T-helper 1 cell treated with Interleukin-12 subunit alpha and Interleukin-12 subunit beta and Interleukin-4 antibody, amounts not matched to agents 30 ng/mL and 1 ng/mL, for 36 hours (primary cell): Measurements from ENCODE around the gene NFKB1. TPM values are rescaled to one million over a fixed set of nuclear protein-coding genes. Genes with fewer than 3 reads are reported as not detected.

ENCODE experiments used
- intact Hi-C: fragments of 100-400 bp; cut with micrococcal nuclease; formaldehyde crosslinking; loops from one replicate; pipeline ENCODE4 v1.15.1; 2024
- total RNA-seq: library from RNA; stranded (reverse); gene quantifications from 2 replicates; pipeline ENCODE4 v1.2.3, GENCODE V29; 2022

NFKB1 gene
- total RNA-seq, 1 donor from 2014 or later, result 141 TPM

DNA sequence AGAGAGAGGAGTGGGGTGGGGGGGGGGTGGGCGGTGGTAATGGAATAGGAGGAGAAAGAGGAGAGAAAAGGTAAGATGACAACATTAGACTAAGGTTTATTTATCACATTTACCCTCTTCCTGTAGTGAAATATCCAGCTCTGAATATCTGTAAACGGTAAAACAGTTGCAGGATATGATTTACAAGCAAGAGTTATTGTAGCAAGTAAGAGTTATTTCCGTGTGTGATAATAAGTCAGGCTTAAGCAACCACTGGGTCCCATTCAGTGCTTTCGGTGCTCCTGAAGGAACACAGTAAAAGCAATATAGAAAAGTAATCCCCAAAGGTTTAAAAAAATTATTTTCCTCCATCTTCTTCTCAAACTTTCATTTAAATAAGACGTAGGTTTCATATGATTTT, 156.0 kb downstream of the NFKB1 start:
- intact Hi-C loops, result no loop called here

DNA sequence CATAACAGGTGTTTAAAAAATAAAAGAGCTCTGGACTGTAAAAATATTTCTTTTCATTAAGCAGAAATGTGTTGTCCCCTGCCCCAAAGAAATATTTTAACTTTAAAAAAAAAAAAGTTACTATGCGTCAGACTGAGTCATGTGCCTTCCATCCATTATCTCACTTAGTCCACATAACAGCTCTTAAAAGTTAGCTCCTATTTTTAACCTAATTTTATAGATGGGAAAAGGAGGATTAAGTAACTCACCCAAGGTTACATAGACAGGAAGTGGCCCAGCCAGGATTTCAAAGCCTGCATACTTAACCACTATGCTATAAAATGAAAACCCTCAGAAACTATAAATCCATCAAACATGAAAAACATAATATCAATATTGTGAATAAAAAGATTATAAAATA, 161.9 kb downstream of the NFKB1 start:
- intact Hi-C loops, result no loop called here

- intact Hi-C loops, result no loop called here
Measured at GRCh38 chr4:102665527-102665926, 164.4 kb downstream of the NFKB1 start.

Other genes with a start within 250 kb of the NFKB1 start
- 97.6 and 99.3 TPM in 2 replicates for gene SLC39A8, start 155.9 kb upstream of the NFKB1 start, total RNA-seq